H1 (cell line): ENCODE results near the gene SAMD4A.

ENCODE experiments used
- CHD1 ChIP-seq: IDR thresholded peaks from 2 replicates; pipeline ENCODE4 v1.6.1; 2012; ENCODE audit warnings: low read depth, low read length, improper control_type of control experiment
- CTBP2 ChIP-seq: IDR thresholded peaks from 2 replicates; pipeline ENCODE4 v1.7.0; 2011; ENCODE audit warnings: borderline replicate concordance, mild to moderate bottlenecking, moderate library complexity, mixed read lengths, low read length; ENCODE audit not compliant: insufficient read depth, insufficient read length
- CTCF ChIP-seq, 3 experiments: IDR thresholded peaks; 1 replicate in 2 of 3; 2 replicates in 1 of 3; pipeline versions ENCODE4 v1.5.1 to v1.6.1; 2011; ENCODE audit warnings: low read length in 3 of 3, mild to moderate bottlenecking in 3 of 3, inconsistent platforms in 2 of 3, low read depth in 1 of 3, moderate library complexity in 1 of 3; ENCODE audit not compliant: insufficient read depth in 1 of 3; ENCODE audit errors: control extremely low read depth in 1 of 3
- EGR1 ChIP-seq: IDR thresholded peaks from 2 replicates; pipeline ENCODE4 v1.6.1; 2011; ENCODE audit warnings: low read depth, low read length, borderline replicate concordance
- EP300 ChIP-seq, 2 experiments: IDR thresholded peaks; 1 replicate in 1 of 2; 2 replicates in 1 of 2; pipeline ENCODE4 v1.6.1; 2011 to 2012; ENCODE audit warnings: low read depth in 2 of 2, low read length in 2 of 2, mild to moderate bottlenecking in 2 of 2, borderline replicate concordance in 1 of 2, inconsistent platforms in 1 of 2, moderate library complexity in 1 of 2
- EZH2 ChIP-seq: fragments of 200-600 bp; sonication (generic); IDR thresholded peaks from 2 replicates; pipeline ENCODE4 v1.7.1; 2012; ENCODE audit warnings: low read depth, mild to moderate bottlenecking, moderate library complexity, low read length, inconsistent platforms; ENCODE audit not compliant: severe bottlenecking
- JUND ChIP-seq: IDR thresholded peaks from 2 replicates; pipeline ENCODE4 v1.6.1; 2011; ENCODE audit warnings: mild to moderate bottlenecking, improper control_type of control experiment, low read length
- POLR2AphosphoS5 ChIP-seq: IDR thresholded peaks from 2 replicates; pipeline ENCODE4 v1.6.1; 2011; ENCODE audit warnings: low read depth, low read length
- POU5F1 ChIP-seq: IDR thresholded peaks from 2 replicates; pipeline ENCODE4 v1.6.1; 2011; ENCODE audit warnings: low read depth, mild to moderate bottlenecking, low read length, moderate library complexity
- SP2 ChIP-seq: IDR thresholded peaks from 2 replicates; pipeline ENCODE4 v1.6.1; 2012; ENCODE audit warnings: mild to moderate bottlenecking, low read length, inconsistent platforms
- SP4 ChIP-seq: IDR thresholded peaks from 2 replicates; pipeline ENCODE4 v1.6.1; 2012; ENCODE audit warnings: low read length, inconsistent platforms

- TF ChIP-seq POLR2AphosphoS5 (no peak), EGR1 (no peak), CTCF (IDR thresholded peaks at IDR 0.05; ENCODE audit: control extremely low read depth in 1 of 3, insufficient read depth in 1 of 3, low read depth in 1 of 3, low read length in 3 of 3) (no peak), CHD1 (no peak), EP300 (IDR thresholded peaks at IDR 0.05; ENCODE audit: borderline replicate concordance in 1 of 2, low read depth in 2 of 2, low read length in 2 of 2) (no peak), EZH2 (no peak), JUND (no peak), SP2 (no peak), POU5F1 (no peak), CTBP2 (no peak), SP4 (no peak)
These were observed 120.8 kb downstream of the SAMD4A start for GRCh38 chr14:54687750-54688119.
